GM23338 (cell line): Measurements from ENCODE around the gene FLNB. TPM values are rescaled to one million over a fixed set of nuclear protein-coding genes. Genes with fewer than 3 reads are reported as not detected.

Experiments
- ATAC-seq: fragments of 200-7000 bp; cut with Tn5 transposase; 3 replicates; pipeline ENCODE4 v1.9.1; 2020
- DNase-seq: peaks from one replicate; pipeline ENCODE4 v3.0.0-alpha.2; 2015; ENCODE audit warnings: low spot score
- H2AFZ ChIP-seq: fragments of 200-600 bp; sonication (generic); 2 replicates; pipeline ENCODE4 v1.8.0; 2016; ENCODE audit warnings: antibody characterized with exemption, mild to moderate bottlenecking, moderate library complexity
- H3F3A ChIP-seq: fragments of 200-600 bp; sonication (generic); replicated peaks from 2 replicates; pipeline ENCODE4 v1.8.0; 2017; ENCODE audit warnings: antibody characterized with exemption, mixed run types, low read depth
- H3K27ac ChIP-seq: fragments of 200-600 bp; sonication (generic); 2 replicates; pipeline ENCODE4 v1.6.1; 2016; ENCODE audit warnings: low read depth
- H3K27me3 ChIP-seq: fragments of 200-600 bp; sonication (generic); 2 replicates; pipeline ENCODE4 v1.8.0; 2016; ENCODE audit warnings: mild to moderate bottlenecking, mixed run types, moderate library complexity; ENCODE audit not compliant: insufficient read depth
- H3K36me3 ChIP-seq: fragments of 200-600 bp; sonication (generic); 2 replicates; pipeline ENCODE4 v1.8.0; 2016; ENCODE audit warnings: mild to moderate bottlenecking; ENCODE audit not compliant: insufficient read depth
- H3K4me1 ChIP-seq: fragments of 200-600 bp; sonication (generic); 2 replicates; pipeline ENCODE4 v1.8.0; 2016; ENCODE audit warnings: mild to moderate bottlenecking, moderate library complexity; ENCODE audit not compliant: insufficient read depth
- H3K4me2 ChIP-seq: fragments of 200-600 bp; sonication (generic); 2 replicates; pipeline ENCODE4 v1.7.1; 2017; ENCODE audit warnings: mixed run types
- H3K4me3 ChIP-seq: fragments of 200-600 bp; sonication (generic); 2 replicates; pipeline ENCODE4 v1.6.1; 2016; ENCODE audit warnings: mixed run types
- H3K79me2 ChIP-seq: fragments of 200-600 bp; sonication (generic); replicated peaks from 2 replicates; pipeline ENCODE4 v1.8.0; 2017; ENCODE audit warnings: mild to moderate bottlenecking; ENCODE audit not compliant: insufficient read depth
- H3K9me2 ChIP-seq: fragments of 200-600 bp; sonication (generic); 2 replicates; pipeline ENCODE4 v1.8.0; 2017; ENCODE audit not compliant: insufficient read depth
- H4K20me1 ChIP-seq: fragments of 200-600 bp; sonication (generic); replicated peaks from 2 replicates; pipeline ENCODE4 v1.8.0; 2017; ENCODE audit warnings: mild to moderate bottlenecking; ENCODE audit not compliant: insufficient read depth
- H3K27ac Mint-ChIP-seq: 2 replicates; pipeline ENCODE4 v1.8.0; 2020; ENCODE audit warnings: inconsistent platforms, mild to moderate bottlenecking, moderate library complexity, mixed read lengths
- H3K27me3 Mint-ChIP-seq: 3 replicates; pipeline ENCODE4 v1.8.0; 2022; ENCODE audit warnings: low read depth, mild to moderate bottlenecking, moderate library complexity, mixed read lengths, inconsistent platforms; ENCODE audit not compliant: insufficient read depth, poor library complexity
- H3K36me3 Mint-ChIP-seq: 3 replicates; pipeline ENCODE4 v1.8.0; 2021; ENCODE audit warnings: low read depth, mild to moderate bottlenecking, inconsistent platforms, moderate library complexity, mixed read lengths
- H3K4me1 Mint-ChIP-seq: 3 replicates; pipeline ENCODE4 v1.8.0; 2020; ENCODE audit warnings: mild to moderate bottlenecking, inconsistent platforms, mixed read lengths
- H3K4me3 Mint-ChIP-seq: 3 replicates; pipeline ENCODE4 v1.8.0; 2021; ENCODE audit warnings: moderate library complexity, mild to moderate bottlenecking, inconsistent platforms, mixed read lengths
- H3K9me3 Mint-ChIP-seq: 3 replicates; pipeline ENCODE4 v1.8.0; 2020; ENCODE audit warnings: moderate library complexity, mild to moderate bottlenecking, inconsistent platforms, mixed read lengths
- CREB1 ChIP-seq: fragments of 250-450 bp; sonication (Bioruptor Pico); IDR thresholded peaks from 2 replicates; pipeline ENCODE4 v1.5.0; 2020; ENCODE audit warnings: low read depth, mild to moderate bottlenecking, moderate library complexity
- CTCF ChIP-seq, 2 experiments: fragments of 200-600 bp in 1 of 2; sonication (generic) in 1 of 2; conservative IDR thresholded peaks; 2 replicates each; pipeline versions ENCODE4 v1.5.1 to v1.6.1; 2016 to 2017; ENCODE audit warnings: antibody characterized with exemption in 2 of 2, low read depth in 2 of 2, mild to moderate bottlenecking in 2 of 2, moderate library complexity in 1 of 2
- ETS1 ChIP-seq: IDR thresholded peaks from 2 replicates; pipeline ENCODE4 v1.6.1; 2016; ENCODE audit warnings: antibody characterized with exemption
- EZH2 ChIP-seq: fragments of 200-600 bp; sonication (generic); IDR thresholded peaks from one replicate; pipeline ENCODE4 v1.8.0; 2017; ENCODE audit warnings: antibody characterized with exemption, mild to moderate bottlenecking, low read depth; ENCODE audit not compliant: unreplicated experiment
- EZH2phosphoT487 ChIP-seq: fragments of 200-600 bp; sonication (generic); IDR thresholded peaks from one replicate; pipeline ENCODE4 v1.8.1; 2018; ENCODE audit warnings: antibody characterized with exemption; ENCODE audit not compliant: unreplicated experiment
- JUNB ChIP-seq: IDR thresholded peaks from one replicate; pipeline ENCODE4 v1.6.1; 2016; ENCODE audit warnings: antibody characterized with exemption; ENCODE audit not compliant: unreplicated experiment
- NANOG ChIP-seq: IDR thresholded peaks from 2 replicates; pipeline ENCODE4 v1.6.1; 2016; ENCODE audit warnings: antibody characterized with exemption, borderline replicate concordance
- POLR2AphosphoS5 ChIP-seq: IDR thresholded peaks from 2 replicates; pipeline ENCODE4 v1.6.1; 2016; ENCODE audit warnings: antibody characterized with exemption, low read depth
- REST ChIP-seq: IDR thresholded peaks from one replicate; pipeline ENCODE4 v1.6.1; 2018; ENCODE audit warnings: antibody characterized with exemption; ENCODE audit not compliant: unreplicated experiment
- STAT1 ChIP-seq: IDR thresholded peaks from one replicate; pipeline ENCODE4 v1.6.1; 2016; ENCODE audit warnings: antibody characterized with exemption; ENCODE audit not compliant: unreplicated experiment
- ZNF114 ChIP-seq: fragments of 250-450 bp; sonication (Bioruptor Pico); IDR thresholded peaks from 2 replicates; pipeline ENCODE4 v1.5.0; 2020; ENCODE audit warnings: mild to moderate bottlenecking, moderate library complexity
- ZNF331 ChIP-seq: fragments of 250-450 bp; sonication (Bioruptor Pico); IDR thresholded peaks from 2 replicates; pipeline ENCODE4 v1.5.0; 2020; ENCODE audit warnings: low read depth, mild to moderate bottlenecking, moderate library complexity
- ZNF462 ChIP-seq: fragments of 250-450 bp; sonication (Bioruptor Pico); IDR thresholded peaks from 2 replicates; pipeline ENCODE4 v1.5.0; 2020; ENCODE audit warnings: mild to moderate bottlenecking, moderate library complexity
- polyA plus RNA-seq: library from polyadenylated mRNA; unstranded; fragments of >200 nt; fragmentation: Nextera tagmentation; extraction: Ambion mirVana; gene quantifications from 2 replicates; pipeline ENCODE4 v1.2.1, GENCODE V29; 2016
- total RNA-seq: library from RNA; depleted of rRNA; stranded (reverse); fragments of >200 nt; shearing (Covaris generic); gene quantifications from 2 replicates; pipeline ENCODE4 v1.2.3, GENCODE V29; 2014

FLNB gene
- total and polyA plus RNA-seq, 2 experiments from 2014 or later, result 39.7 to 179 TPM

- H3K9me2 ChIP-seq, result no peaks in the 10 kb centered on the region
- Mint-ChIP-seq H3K4me1 (peaks cover 17% of the 10 kb centered on the region), H3K27ac (no peak overlapping the region), H3K36me3 (no peaks in the 10 kb centered on the region), H3K9me3 (no peaks in the 10 kb centered on the region; the same call in 2 of the 3 replicates), H3K4me3 (no peak overlapping the region), H3K27me3 (peaks cover 1% of the 10 kb centered on the region)
- H3F3A ChIP-seq, result no peaks in the 10 kb centered on the region
- H3K79me2 ChIP-seq, result no peaks in the 10 kb centered on the region
- H3K4me1 ChIP-seq, result peaks cover 11% of the 10 kb centered on the region; the same call in 1 of the 2 replicates
- no peak for ATAC-seq
- TF ChIP-seq CREB1 (no peak), CTCF (conservative IDR thresholded peaks at IDR 0.05; ENCODE audit: low read depth in 2 of 2) (no peak), ZNF114 (CRISPR knock-in tag) (no peak), EZH2 (no peak), JUNB (no peak), ZNF462 (no peak), STAT1 (no peak), POLR2AphosphoS5 (no peak), NANOG (no peak), ZNF331 (CRISPR knock-in tag) (no peak), EZH2phosphoT487 (no peak), REST (no peak), ETS1 (no peak)
- H3K4me2 ChIP-seq, result no peak overlapping the region
- no peaks in the 10 kb centered on the region for H4K20me1 ChIP-seq
- H3K36me3 ChIP-seq, result no peaks in the 10 kb centered on the region
- no peaks in the 10 kb centered on the region for H3K27me3 ChIP-seq
- H3K27ac ChIP-seq, result no peak overlapping the region
- no peak for DNase-seq
- H2AFZ ChIP-seq, result no peak overlapping the region
- no peak overlapping the region for H3K4me3 ChIP-seq
Observed at GRCh38 chr3:58192069-58192468, 183.8 kb downstream of the FLNB start.
